GM12878 (cell line): Measurements from ENCODE around the gene DGCR8. TPM values are rescaled to one million over a fixed set of nuclear protein-coding genes. Genes with fewer than 3 reads are reported as not detected.

Experiments used
- ATAC-seq: fragments of 200-7000 bp; cut with Tn5 transposase; 3 replicates; pipeline ENCODE4 v1.9.1; 2020; ENCODE audit warnings: mild to moderate bottlenecking, moderate library complexity
- BruUV-seq: library from RNA; stranded (reverse); fragments of 400-500 nt; replicated peaks from 2 replicates; lab custom pipeline; 2021; lab: Mats Ljungman, UMichigan
- CTCF ChIA-PET: fragments of 300-600 bp; sonication (Branson Sonifier 250); formaldehyde crosslinking; extraction: SDS; loops from one replicate; lab custom pipeline; 2021; ENCODE audit warnings: inconsistent platforms; lab: Yijun Ruan, JAX
- POLR2A ChIA-PET: fragments of 350-600 bp; formaldehyde crosslinking; extraction: SDS; loops from one replicate; lab custom pipeline; 2021; ENCODE audit warnings: inconsistent platforms; lab: Charles Lee
- RAD21 ChIA-PET: fragments of 300-600 bp; sonication (Branson Sonifier 250); formaldehyde crosslinking; loops from one replicate; lab custom pipeline; 2023; ENCODE audit warnings: antibody characterized with exemption; ENCODE audit not compliant: unreplicated experiment; lab: Charles Lee
- SMC1A ChIA-PET: fragments of 300-600 bp; sonication (Branson Sonifier 250); formaldehyde crosslinking; loops from one replicate; lab custom pipeline; 2023; ENCODE audit not compliant: unreplicated experiment, uncharacterized antibody; lab: Charles Lee
- DNase-seq: peaks from one replicate; pipeline ENCODE4 v3.0.0-alpha.2; 2011; ENCODE audit warnings: low read depth, low spot score
- FAIRE-seq: peaks from 3 replicates; lab custom pipeline; 2011; peaks lifted over from hg19 to GRCh38; lab: Jason Lieb, UNC
- H2AFZ ChIP-seq: 2 replicates; pipeline ENCODE4 v1.6.0; 2011; ENCODE audit warnings: low read depth, low read length, control low read depth; ENCODE audit not compliant: control insufficient read depth
- H3K27ac ChIP-seq: 2 replicates; pipeline ENCODE4 v1.5.1; 2011; ENCODE audit warnings: control low read depth; ENCODE audit not compliant: control insufficient read depth, insufficient read depth
- H3K27me3 ChIP-seq, 2 experiments: replicated peaks in 1 of 2; 2 replicates each; pipeline versions ENCODE4 v1.6.0 to v1.6.1; 2011; ENCODE audit warnings: low read length in 1 of 2; ENCODE audit not compliant: control insufficient read depth in 2 of 2, insufficient read depth in 2 of 2
- H3K36me3 ChIP-seq, 2 experiments: 2 replicates each; pipeline ENCODE4 v1.5.1; 2011; ENCODE audit warnings: low read length in 1 of 2; ENCODE audit not compliant: control insufficient read depth in 2 of 2, insufficient read depth in 2 of 2
- H3K4me1 ChIP-seq: 2 replicates; pipeline ENCODE4 v1.6.1; 2011; ENCODE audit warnings: mild to moderate bottlenecking, low read length, moderate library complexity, mixed read lengths; ENCODE audit not compliant: control insufficient read depth, insufficient read depth
- H3K4me2 ChIP-seq: 2 replicates; pipeline ENCODE4 v1.6.0; 2011; ENCODE audit warnings: control low read depth; ENCODE audit not compliant: control insufficient read depth, insufficient read depth
- H3K4me3 ChIP-seq: fragments of 200-600 bp; sonication (generic); 2 replicates; pipeline ENCODE4 v1.5.1; 2016
- H3K79me2 ChIP-seq: 2 replicates; pipeline ENCODE4 v1.6.0; 2011; ENCODE audit warnings: low read length; ENCODE audit not compliant: control insufficient read depth, insufficient read depth
- H3K9ac ChIP-seq: 2 replicates; pipeline ENCODE4 v1.8.0; 2011; ENCODE audit warnings: low read length, control low read depth, mixed read lengths; ENCODE audit not compliant: control insufficient read depth, insufficient read depth
- H3K9me3 ChIP-seq: replicated peaks from 3 replicates; pipeline ENCODE4 v1.5.1; 2011; ENCODE audit warnings: mild to moderate bottlenecking, low read length; ENCODE audit not compliant: control insufficient read depth, insufficient read depth
- H4K20me1 ChIP-seq: 2 replicates; pipeline ENCODE4 v1.6.0; 2011; ENCODE audit not compliant: control insufficient read depth, insufficient read depth
- DPF2 ChIP-seq: fragments of 450-650 bp; IDR thresholded peaks from 2 replicates; pipeline ENCODE4 v1.6.1; 2017; ENCODE audit warnings: mild to moderate bottlenecking
- EED ChIP-seq: sonication (generic); IDR thresholded peaks from 2 replicates; pipeline ENCODE4 v1.6.1; 2016; ENCODE audit warnings: antibody characterized with exemption, low read depth
- EP300 ChIP-seq, 2 experiments: fragments of 150-350 bp in 1 of 2; IDR thresholded peaks; 2 replicates each; pipeline ENCODE4 v1.6.1; 2011 to 2012; ENCODE audit warnings: low read depth in 2 of 2, low read length in 2 of 2, borderline replicate concordance in 1 of 2, improper control_type of control experiment in 1 of 2, inconsistent platforms in 1 of 2; ENCODE audit not compliant: control insufficient read depth in 1 of 2
- MYB ChIP-seq: fragments of 150-350 bp; IDR thresholded peaks from 2 replicates; pipeline ENCODE4 v1.6.1; 2014; ENCODE audit warnings: mild to moderate bottlenecking, low read depth, low read length, borderline replicate concordance
- NFYA ChIP-seq: IDR thresholded peaks from 2 replicates; pipeline ENCODE4 v1.6.1; 2011; ENCODE audit warnings: low read depth, mild to moderate bottlenecking, low read length, improper control_type of control experiment, borderline replicate concordance
- SIX5 ChIP-seq: IDR thresholded peaks from 2 replicates; pipeline ENCODE4 v1.6.1; 2011; ENCODE audit warnings: mild to moderate bottlenecking, low read depth, low read length, moderate library complexity; ENCODE audit not compliant: severe bottlenecking
- USF2 ChIP-seq: IDR thresholded peaks from 2 replicates; pipeline ENCODE4 v1.6.1; 2011; ENCODE audit warnings: low read depth, low read length, improper control_type of control experiment, borderline replicate concordance
- WGBS: methylation state at CpG from one replicate; pipeline ENCODE4 v1.1.6; 2016; ENCODE audit warnings: low lambda C conversion rate; ENCODE audit not compliant: insufficient replicate concordance, insufficient coverage; ENCODE audit errors: missing lambda C conversion rate; 5-methylcytosine and 5-hydroxymethylcytosine counted together
- in situ Hi-C: fragments of 300-500 bp; cut with MboI; formaldehyde crosslinking; loops from 9 replicates; pipeline ENCODE4 v1.14.3; 2018; ENCODE audit warnings: mixed read lengths
- intact Hi-C: fragments of 100-400 bp; cut with micrococcal nuclease; formaldehyde crosslinking; loops from one replicate; pipeline ENCODE4 v1.14.2; 2022; ENCODE audit not compliant: unreplicated experiment
- polyA plus RNA-seq, 11 experiments: library from polyadenylated mRNA; depleted of rRNA in 4 of 11; unstranded in 6 of 11; stranded (reverse) in 5 of 11; fragments of >200 nt; fragmentation: Nextera tagmentation in 4 of 11; fragmentation: Illumina TruSeq in 1 of 11; extraction: Ambion mirVana in 4 of 11; extraction: Trizol in 1 of 11; gene quantifications; 1 replicate in 1 of 11; 2 replicates in 10 of 11; pipeline versions ENCODE4 v1.2.1 to v1.2.3, GENCODE V29; 2011 to 2016; ENCODE audit warnings: inconsistent platforms in 2 of 11, missing spikeins in 2 of 11, low read depth in 1 of 11
- total RNA-seq, 4 experiments: library from RNA; depleted of rRNA in 3 of 4; stranded (reverse); fragments of >200 nt in 3 of 4; fragmentation: Illumina TruSeq in 1 of 4; extraction: Trizol in 1 of 4; gene quantifications; 2 replicates each; pipeline versions ENCODE4 v1.2.1 to v1.2.3, GENCODE V29; 2013 to 2021
- TF ChIP-seq, protein P1 (sequence below): fragments of 450-650 bp; formaldehyde crosslinking; IDR thresholded peaks from 2 replicates; pipeline ENCODE4 v1.4.0; 2020; ENCODE audit warnings: mild to moderate bottlenecking, moderate library complexity
- TF ChIP-seq, protein P2 (sequence below): fragments of 450-650 bp; formaldehyde crosslinking; IDR thresholded peaks from 2 replicates; pipeline ENCODE4 v1.4.0; 2022; ENCODE audit warnings: mild to moderate bottlenecking, moderate library complexity

DGCR8 gene
- total and polyA plus RNA-seq, 10 of the 15 experiments (the other 5 are each of a cell fraction or from before 2014, with no cell fraction given), result 1.2 to 35.1 (median 17.2) TPM

GRCh38 chr22:20092477-20092854, 12.4 kb downstream of the DGCR8 start (continued):
- TF ChIP-seq, protein P1, sequence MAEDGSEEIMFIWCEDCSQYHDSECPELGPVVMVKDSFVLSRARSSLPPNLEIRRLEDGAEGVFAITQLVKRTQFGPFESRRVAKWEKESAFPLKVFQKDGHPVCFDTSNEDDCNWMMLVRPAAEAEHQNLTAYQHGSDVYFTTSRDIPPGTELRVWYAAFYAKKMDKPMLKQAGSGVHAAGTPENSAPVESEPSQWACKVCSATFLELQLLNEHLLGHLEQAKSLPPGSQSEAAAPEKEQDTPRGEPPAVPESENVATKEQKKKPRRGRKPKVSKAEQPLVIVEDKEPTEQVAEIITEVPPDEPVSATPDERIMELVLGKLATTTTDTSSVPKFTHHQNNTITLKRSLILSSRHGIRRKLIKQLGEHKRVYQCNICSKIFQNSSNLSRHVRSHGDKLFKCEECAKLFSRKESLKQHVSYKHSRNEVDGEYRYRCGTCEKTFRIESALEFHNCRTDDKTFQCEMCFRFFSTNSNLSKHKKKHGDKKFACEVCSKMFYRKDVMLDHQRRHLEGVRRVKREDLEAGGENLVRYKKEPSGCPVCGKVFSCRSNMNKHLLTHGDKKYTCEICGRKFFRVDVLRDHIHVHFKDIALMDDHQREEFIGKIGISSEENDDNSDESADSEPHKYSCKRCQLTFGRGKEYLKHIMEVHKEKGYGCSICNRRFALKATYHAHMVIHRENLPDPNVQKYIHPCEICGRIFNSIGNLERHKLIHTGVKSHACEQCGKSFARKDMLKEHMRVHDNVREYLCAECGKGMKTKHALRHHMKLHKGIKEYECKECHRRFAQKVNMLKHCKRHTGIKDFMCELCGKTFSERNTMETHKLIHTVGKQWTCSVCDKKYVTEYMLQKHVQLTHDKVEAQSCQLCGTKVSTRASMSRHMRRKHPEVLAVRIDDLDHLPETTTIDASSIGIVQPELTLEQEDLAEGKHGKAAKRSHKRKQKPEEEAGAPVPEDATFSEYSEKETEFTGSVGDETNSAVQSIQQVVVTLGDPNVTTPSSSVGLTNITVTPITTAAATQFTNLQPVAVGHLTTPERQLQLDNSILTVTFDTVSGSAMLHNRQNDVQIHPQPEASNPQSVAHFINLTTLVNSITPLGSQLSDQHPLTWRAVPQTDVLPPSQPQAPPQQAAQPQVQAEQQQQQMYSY (CRISPR knock-in tag), result no peak
- TF ChIP-seq EP300 (IDR thresholded peaks at IDR 0.05; ENCODE audit: borderline replicate concordance in 1 of 2, control insufficient read depth in 1 of 2, low read depth in 2 of 2, low read length in 2 of 2) (no peak), NFYA (no peak), USF2 (no peak), DPF2 (no peak)
- TF ChIP-seq, all 136 proteins: peak for 0

- POLR2A ChIA-PET, result no interaction called here
- no peaks in the 10 kb centered on the region for H3K79me2 ChIP-seq
- TF ChIP-seq SIX5 (no peak), DPF2 (no peak), EED (no peak), MYB (no peak)
- TF ChIP-seq, protein P2, sequence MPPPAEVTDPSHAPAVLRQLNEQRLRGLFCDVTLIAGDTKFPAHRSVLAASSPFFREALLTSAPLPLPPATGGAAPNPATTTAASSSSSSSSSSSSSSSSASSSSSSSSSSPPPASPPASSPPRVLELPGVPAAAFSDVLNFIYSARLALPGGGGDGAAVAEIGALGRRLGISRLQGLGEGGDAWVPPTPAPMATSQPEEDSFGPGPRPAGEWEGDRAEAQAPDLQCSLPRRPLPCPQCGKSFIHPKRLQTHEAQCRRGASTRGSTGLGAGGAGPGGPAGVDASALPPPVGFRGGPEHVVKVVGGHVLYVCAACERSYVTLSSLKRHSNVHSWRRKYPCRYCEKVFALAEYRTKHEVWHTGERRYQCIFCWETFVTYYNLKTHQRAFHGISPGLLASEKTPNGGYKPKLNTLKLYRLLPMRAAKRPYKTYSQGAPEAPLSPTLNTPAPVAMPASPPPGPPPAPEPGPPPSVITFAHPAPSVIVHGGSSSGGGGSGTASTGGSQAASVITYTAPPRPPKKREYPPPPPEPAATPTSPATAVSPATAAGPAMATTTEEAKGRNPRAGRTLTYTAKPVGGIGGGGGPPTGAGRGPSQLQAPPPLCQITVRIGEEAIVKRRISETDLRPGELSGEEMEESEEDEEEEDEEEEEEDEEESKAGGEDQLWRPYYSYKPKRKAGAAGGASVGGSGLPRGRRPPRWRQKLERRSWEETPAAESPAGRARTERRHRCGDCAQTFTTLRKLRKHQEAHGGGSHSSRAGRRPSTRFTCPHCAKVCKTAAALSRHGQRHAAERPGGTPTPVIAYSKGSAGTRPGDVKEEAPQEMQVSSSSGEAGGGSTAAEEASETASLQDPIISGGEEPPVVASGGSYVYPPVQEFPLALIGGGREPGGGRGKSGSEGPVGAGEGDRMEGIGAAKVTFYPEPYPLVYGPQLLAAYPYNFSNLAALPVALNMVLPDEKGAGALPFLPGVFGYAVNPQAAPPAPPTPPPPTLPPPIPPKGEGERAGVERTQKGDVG (CRISPR knock-in tag), result no peak
- H3K4me1 ChIP-seq, result no peaks in the 10 kb centered on the region
- H3K27ac ChIP-seq, result no peak overlapping the region
- intact Hi-C loops (no loop called here), in situ Hi-C loops (no loop called here)
- H3K4me3 ChIP-seq, result no peak overlapping the region
- no peaks in the 10 kb centered on the region for H3K27me3 ChIP-seq
- 89% methylated on average over 13 of the region's 13 CpGs for WGBS
- BruUV-seq, result no TSS peak
- RAD21 ChIA-PET, result no interaction called here
- ATAC-seq, result no peak
- H3K4me2 ChIP-seq, result no peak overlapping the region
- H3K9me3 ChIP-seq, result no peaks in the 10 kb centered on the region
- no peak for FAIRE-seq
- CTCF ChIA-PET, result no interaction called here
- H2AFZ ChIP-seq, result no peak overlapping the region
- no peak for DNase-seq
- no peaks in the 10 kb centered on the region for H4K20me1 ChIP-seq
- H3K9ac ChIP-seq, result no peak overlapping the region
- peaks cover 33 to 38% of the 10 kb centered on the region in 2 experiments for H3K36me3 ChIP-seq
- SMC1A ChIA-PET, result no interaction called here
These were observed 13.6 kb downstream of the DGCR8 start for GRCh38 chr22:20093418-20094196.
